Fibroblast of skin of right biceps (primary cell): ENCODE data around the gene IL1R1.
A peak's percentile ranks its signal among the peaks of the same experiment; 100 is the strongest.
"Not testable (repeated sequence)": the region's sequence is repeated elsewhere in the genome, so short reads cannot be mapped to it uniquely, and the experiment has no call there.

ENCODE experiments used
- DNase-seq: peaks from one replicate; pipeline ENCODE4 v3.0.0-alpha.2; 2013

IL1R1 gene

GRCh38 chr2:102112271-102112670 lies 30.3 kb upstream of the IL1R1 start:
- no peak for DNase-seq

- DNase-seq: peak; percentile 97
These were observed 29.6 kb upstream of the IL1R1 start for GRCh38 chr2:102112692-102113665.

GRCh38 chr2:102114290-102114721 lies 28.2 kb upstream of the IL1R1 start:
- DNase-seq: peak; percentile 98

- DNase-seq: peak; percentile 78
These were observed 27.6 kb upstream of the IL1R1 start for GRCh38 chr2:102114851-102115497.

- no peak for DNase-seq
These were observed 25.7 kb upstream of the IL1R1 start for GRCh38 chr2:102116630-102117471.

- peak; percentile 38 for DNase-seq
These were observed 25.1 kb upstream of the IL1R1 start for GRCh38 chr2:102117472-102117858.

- DNase-seq: no peak
These were observed 23.3 kb upstream of the IL1R1 start for GRCh38 chr2:102119255-102119654.

GRCh38 chr2:102120261-102120660 lies 22.3 kb upstream of the IL1R1 start:
- no peak for DNase-seq

- no peak for DNase-seq
These were observed 21.8 kb upstream of the IL1R1 start for GRCh38 chr2:102120701-102121159.

GRCh38 chr2:102122115-102122514 lies 20.4 kb upstream of the IL1R1 start:
- DNase-seq: peak; percentile 96

- no peak for DNase-seq
These were observed 19.6 kb upstream of the IL1R1 start for GRCh38 chr2:102122909-102123308.

GRCh38 chr2:102124421-102124820 lies 18.1 kb upstream of the IL1R1 start:
- not testable (repeated sequence) for DNase-seq

GRCh38 chr2:102126169-102126568 lies 16.4 kb upstream of the IL1R1 start:
- no peak for DNase-seq

- DNase-seq: peak; percentile 49
These were observed 15.9 kb upstream of the IL1R1 start for GRCh38 chr2:102126660-102127059.

- DNase-seq: no peak
These were observed 13.5 kb upstream of the IL1R1 start for GRCh38 chr2:102129082-102129481.

GRCh38 chr2:102129951-102130646 lies 12.4 kb upstream of the IL1R1 start:
- no peak for DNase-seq

- peak; percentile 48 for DNase-seq
These were observed 11.9 kb upstream of the IL1R1 start for GRCh38 chr2:102130647-102130991.

- DNase-seq: no peak
These were observed 11.0 kb upstream of the IL1R1 start for GRCh38 chr2:102131564-102131963.

- no peak for DNase-seq
These were observed 5.4 kb upstream of the IL1R1 start for GRCh38 chr2:102137138-102137537.

GRCh38 chr2:102138331-102138730 lies 4.2 kb upstream of the IL1R1 start:
- DNase-seq: peak; percentile 63

- DNase-seq: peak; percentile 75
These were observed 2.7 kb upstream of the IL1R1 start for GRCh38 chr2:102139851-102140250.

- peak; percentile 55 for DNase-seq
These were observed 2.2 kb upstream of the IL1R1 start for GRCh38 chr2:102140377-102140776.
